ENCODE data around the gene VPS13A.

Gene VPS13A

DNA sequence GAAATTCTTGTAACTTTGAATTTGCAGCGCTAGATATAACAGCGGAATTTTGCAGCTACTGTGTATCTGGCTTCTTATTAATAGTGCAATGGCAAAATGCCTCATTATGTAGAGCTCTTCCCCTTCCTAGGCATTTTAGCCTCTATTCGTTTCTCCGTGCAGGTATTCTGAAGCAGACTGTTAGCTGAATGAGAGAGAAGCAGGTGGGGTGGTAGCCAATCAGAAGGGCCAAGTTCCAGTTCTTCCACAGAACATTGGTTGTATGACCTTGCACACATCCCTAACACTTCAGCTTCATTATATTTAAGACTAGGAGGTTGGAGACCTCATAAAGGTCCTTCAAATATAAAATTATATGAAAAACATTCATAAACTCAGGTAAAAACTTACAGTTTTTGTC lies 1.2 kb upstream of the VPS13A start:
- peak overlapping the region; percentile 9 to 95 (median 37) for H3K4me3 Mint-ChIP-seq
- peak overlapping the region; percentile 7 to 71 (median 37) for H3K27ac Mint-ChIP-seq
- H3K9me3 Mint-ChIP-seq, result no peaks in the 10 kb centered on the region
- peaks cover 37% of the 10 kb centered on the region for H3K4me1 Mint-ChIP-seq
- peaks cover 4% of the 10 kb centered on the region for H3K27me3 Mint-ChIP-seq (ENCODE audit: low read depth)
- H3K36me3 Mint-ChIP-seq (ENCODE audit: low read depth), result no peaks in the 10 kb centered on the region
- TF ChIP-seq CTCF (IDR thresholded peaks at IDR 0.05; ENCODE audit: unreplicated experiment in 3 of 3), result no peak

GRCh38 chr9:77176686-77177142 lies 620 bp upstream of the VPS13A start:
- Mint-ChIP-seq H3K27ac (peak overlapping the region; percentile 71 to 93 (median 71)), H3K9me3 (no peaks in the 10 kb centered on the region), H3K27me3 (ENCODE audit: low read depth) (peaks cover 4% of the 10 kb centered on the region), H3K4me1 (peaks cover 31% of the 10 kb centered on the region), H3K36me3 (ENCODE audit: low read depth) (no peaks in the 10 kb centered on the region), H3K4me3 (peak overlapping the region; percentile 94 to 95 (median 95))
- TF ChIP-seq CTCF (IDR thresholded peaks at IDR 0.05; ENCODE audit: unreplicated experiment in 3 of 3), result no peak

DNA sequence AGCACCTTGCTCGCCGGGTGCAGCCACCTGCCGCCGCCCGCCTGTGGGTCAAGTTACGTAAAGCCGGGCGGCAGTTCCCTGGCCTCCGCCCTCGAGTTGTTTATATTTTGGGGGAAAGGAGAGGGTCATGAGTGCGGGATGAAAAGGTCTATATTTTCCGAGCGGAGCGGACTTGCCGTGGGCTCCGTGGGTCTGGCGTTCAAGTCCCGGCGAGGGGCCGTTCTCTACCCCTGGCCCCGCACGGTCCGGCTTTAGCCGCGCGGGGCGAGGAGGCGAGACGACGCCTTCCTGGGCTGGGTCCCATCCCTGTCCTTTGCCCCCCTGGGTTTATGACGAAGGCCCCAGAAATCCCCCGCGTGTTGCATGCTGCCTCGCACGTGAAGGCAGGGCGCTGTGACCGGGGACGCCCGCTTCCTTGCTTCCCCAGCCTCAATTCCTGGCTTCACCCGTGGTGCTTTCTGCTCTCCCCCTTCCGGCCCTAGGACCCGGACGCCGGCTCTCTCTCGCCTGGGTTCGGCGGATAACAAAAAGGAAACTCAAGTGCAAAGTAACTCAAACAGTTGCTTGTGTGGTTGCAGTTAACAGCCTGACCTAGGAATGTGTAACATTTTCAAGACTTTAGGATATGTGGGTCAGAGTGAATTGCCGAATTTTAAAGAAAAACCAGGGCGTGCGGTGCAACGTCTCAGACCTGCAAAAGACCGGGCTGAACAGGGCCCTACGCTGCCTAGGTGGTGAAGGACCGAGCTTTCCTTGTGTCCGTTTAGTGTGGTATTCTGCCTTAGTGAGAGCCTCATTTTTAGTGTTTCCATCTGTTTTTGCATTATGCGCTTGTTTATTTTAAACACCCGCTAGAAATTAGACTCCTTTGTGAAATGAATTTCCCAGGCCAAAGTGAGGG lies 810 bp downstream of the VPS13A start:
- no peak for TF ChIP-seq CTCF (IDR thresholded peaks at IDR 0.05; ENCODE audit: unreplicated experiment in 3 of 3)
- H3K36me3 Mint-ChIP-seq (ENCODE audit: low read depth), result no peaks in the 10 kb centered on the region
- no peaks in the 10 kb centered on the region for H3K9me3 Mint-ChIP-seq
- H3K27ac Mint-ChIP-seq, result peak overlapping the region; percentile 64 to 93 (median 85)
- peak overlapping the region; percentile 94 to 95 (median 95) for H3K4me3 Mint-ChIP-seq
- peaks cover 28% of the 10 kb centered on the region for H3K4me1 Mint-ChIP-seq
- peaks cover 4% of the 10 kb centered on the region for H3K27me3 Mint-ChIP-seq (ENCODE audit: low read depth)

- Mint-ChIP-seq H3K27me3 (ENCODE audit: low read depth) (peaks cover 2% of the 10 kb centered on the region), H3K27ac (peak overlapping the region in 2 of 3 experiments; percentile 85 to 93), H3K4me3 (peak overlapping the region; percentile 94 to 95 (median 95)), H3K9me3 (no peaks in the 10 kb centered on the region), H3K4me1 (peaks cover 31% of the 10 kb centered on the region), H3K36me3 (ENCODE audit: low read depth) (peaks cover 4% of the 10 kb centered on the region)
- TF ChIP-seq CTCF (IDR thresholded peaks at IDR 0.05; ENCODE audit: unreplicated experiment in 3 of 3), result no peak
Observed at GRCh38 chr9:77180056-77180455, 2.7 kb downstream of the VPS13A start.

GRCh38 chr9:77183581-77183980 lies 6.2 kb downstream of the VPS13A start:
- peak overlapping the region in 2 of 3 experiments; percentile 15 to 25 for H3K27ac Mint-ChIP-seq
- TF ChIP-seq CTCF (IDR thresholded peaks at IDR 0.05; ENCODE audit: unreplicated experiment in 3 of 3), result no peak
- H3K27me3 Mint-ChIP-seq (ENCODE audit: low read depth), result no peaks in the 10 kb centered on the region
- no peak overlapping the region for H3K4me3 Mint-ChIP-seq
- H3K4me1 Mint-ChIP-seq, result peaks cover 18% of the 10 kb centered on the region
- peaks cover 15% of the 10 kb centered on the region for H3K36me3 Mint-ChIP-seq (ENCODE audit: low read depth)
- H3K9me3 Mint-ChIP-seq, result peaks cover 3% of the 10 kb centered on the region

Measured in nephron (organoid).